C4-2B (cell line): ENCODE results near the gene CSNK1A1L.

Experiments used
- H3K27ac ChIP-seq: fragments of 450-650 bp; 2 replicates; pipeline ENCODE4 v1.5.1; 2017
- CTCF ChIP-seq: fragments of 450-650 bp; conservative IDR thresholded peaks from 2 replicates; pipeline ENCODE4 v1.5.1; 2017; ENCODE audit warnings: mild to moderate bottlenecking
- ZFX ChIP-seq: fragments of 450-650 bp; IDR thresholded peaks from 2 replicates; pipeline ENCODE4 v1.6.1; 2017

CSNK1A1L gene

GRCh38 chr13:37139356-37139755 lies 33.9 kb upstream of the CSNK1A1L start:
- H3K27ac ChIP-seq, result no peak overlapping the region
- TF ChIP-seq CTCF (no peak), ZFX (no peak)

- TF ChIP-seq CTCF (no peak), ZFX (no peak)
- no peak overlapping the region for H3K27ac ChIP-seq
These were observed 33.5 kb upstream of the CSNK1A1L start for GRCh38 chr13:37138926-37139325.

- H3K27ac ChIP-seq, result no peak overlapping the region
- peak; percentile 37 for TF ChIP-seq CTCF
- no peak for TF ChIP-seq ZFX
These were observed 32.7 kb upstream of the CSNK1A1L start for GRCh38 chr13:37138169-37138568.

DNA sequence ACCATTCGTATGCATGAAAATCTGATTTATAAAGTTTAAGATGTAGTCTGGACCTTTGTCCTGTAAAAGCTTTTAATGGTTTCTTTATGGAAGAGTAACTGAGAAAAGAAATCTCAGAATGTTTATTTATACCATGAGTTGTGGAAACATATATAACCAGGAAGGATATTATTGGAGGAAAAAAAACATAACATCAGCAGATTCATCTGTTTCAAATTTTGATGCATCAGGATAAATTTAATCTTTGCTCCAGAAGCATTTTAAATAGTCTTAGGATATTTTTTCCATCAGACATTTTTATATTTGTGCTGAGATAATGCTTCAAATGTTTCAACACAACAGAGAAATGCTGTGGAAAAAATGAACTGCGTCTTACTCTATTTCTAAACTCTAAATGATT lies 31.2 kb upstream of the CSNK1A1L start:
- H3K27ac ChIP-seq, result no peak overlapping the region
- TF ChIP-seq CTCF (no peak), ZFX (no peak)

DNA sequence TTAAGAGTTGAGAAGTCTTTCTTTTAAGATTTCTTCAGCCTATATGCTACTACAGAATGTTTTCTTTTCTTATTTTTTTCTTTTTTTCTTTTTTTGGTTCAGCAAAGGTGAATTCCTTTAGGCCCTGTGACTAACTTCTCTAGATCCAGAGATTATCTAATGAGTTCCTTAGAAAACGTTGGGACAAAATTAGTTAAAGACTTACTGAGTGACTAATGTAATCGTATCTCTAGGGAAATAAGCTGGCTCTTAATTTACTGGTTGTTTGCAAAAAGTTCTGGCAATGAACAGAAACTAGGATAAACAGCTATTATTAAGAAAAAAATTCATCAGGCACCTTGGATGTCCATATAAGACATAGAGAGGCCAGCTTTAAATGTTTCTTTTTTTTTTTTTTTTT lies 30.7 kb upstream of the CSNK1A1L start:
- no peak overlapping the region for H3K27ac ChIP-seq
- TF ChIP-seq CTCF, result no peak
- TF ChIP-seq ZFX, result no peak

DNA sequence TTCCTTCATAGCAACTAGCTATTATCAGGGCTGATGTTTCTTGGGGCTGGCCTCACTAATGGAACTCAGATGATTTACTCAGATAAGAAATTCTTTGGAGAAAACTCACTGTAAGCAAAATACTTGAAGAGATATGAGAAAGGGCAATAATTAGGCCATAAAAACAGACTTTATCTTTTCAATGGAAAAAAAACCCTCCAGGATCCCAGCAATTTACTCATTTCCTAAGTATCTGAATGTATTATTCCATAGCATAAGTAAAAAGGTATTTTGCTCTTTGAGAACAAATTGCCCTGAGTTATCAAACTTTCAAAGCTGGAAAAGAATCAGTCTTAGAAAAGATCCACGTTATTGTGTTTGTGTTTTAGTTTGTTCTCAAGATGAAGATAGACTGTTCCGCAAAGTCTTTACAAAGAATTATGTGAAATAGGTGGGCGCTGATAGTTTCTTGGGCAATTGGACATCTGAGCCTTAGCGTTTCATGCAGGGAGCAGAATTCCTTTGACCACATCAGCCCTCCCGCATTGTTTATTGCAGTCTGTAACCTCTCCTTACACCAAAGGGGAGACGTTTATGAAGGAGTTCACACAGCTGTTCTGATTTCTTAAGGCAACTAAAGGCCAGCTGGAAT lies 29.1 kb upstream of the CSNK1A1L start:
- TF ChIP-seq CTCF, result no peak
- no peak for TF ChIP-seq ZFX
- H3K27ac ChIP-seq, result no peak overlapping the region

- TF ChIP-seq CTCF, result no peak
- TF ChIP-seq ZFX, result no peak
- H3K27ac ChIP-seq, result no peak overlapping the region
These were observed 26.7 kb upstream of the CSNK1A1L start for GRCh38 chr13:37132211-37132610.
